Dendritic cell treated with granulocyte-macrophage colony-stimulating factor and Interleukin-4, amounts not matched to agents 40 ng/mL and 50 ng/mL, for 4 days (primary cell): ENCODE results near the gene SPECC1.
"Not testable (repeated sequence)": the region's sequence is repeated elsewhere in the genome, so short reads cannot be mapped to it uniquely, and the experiment has no call there.

Experiments used
- H3K27ac Mint-ChIP-seq: one replicate; pipeline ENCODE4 v1.8.0; 2022; ENCODE audit warnings: mild to moderate bottlenecking, mixed read lengths
- H3K27me3 Mint-ChIP-seq: one replicate; pipeline ENCODE4 v1.8.0; 2022; ENCODE audit warnings: mild to moderate bottlenecking, mixed read lengths
- H3K36me3 Mint-ChIP-seq: one replicate; pipeline ENCODE4 v1.8.0; 2022; ENCODE audit warnings: low read depth, mixed read lengths
- H3K4me1 Mint-ChIP-seq: one replicate; pipeline ENCODE4 v1.8.0; 2022; ENCODE audit warnings: low read depth, mixed read lengths
- H3K4me3 Mint-ChIP-seq: one replicate; pipeline ENCODE4 v1.8.0; 2022; ENCODE audit warnings: mild to moderate bottlenecking, moderate library complexity, mixed read lengths
- H3K9me3 Mint-ChIP-seq: one replicate; pipeline ENCODE4 v1.8.0; 2022; ENCODE audit warnings: mixed read lengths
- intact Hi-C: fragments of 100-400 bp; cut with micrococcal nuclease; formaldehyde crosslinking; loops from one replicate; pipeline ENCODE4 v1.15.0; 2022

Gene SPECC1

GRCh38 chr17:20223808-20224328 is 214.7 kb downstream of the SPECC1 start:
- peaks cover 16% of the 10 kb centered on the region for H3K4me1 Mint-ChIP-seq
- no peak overlapping the region for H3K4me3 Mint-ChIP-seq
- H3K36me3 Mint-ChIP-seq = peaks cover 40% of the 10 kb centered on the region
- H3K9me3 Mint-ChIP-seq = no peaks in the 10 kb centered on the region
- peak overlapping the region; percentile 23 for H3K27ac Mint-ChIP-seq
- intact Hi-C loops = no loop called here
- H3K27me3 Mint-ChIP-seq = no peaks in the 10 kb centered on the region

- H3K9me3 Mint-ChIP-seq = no peaks in the 10 kb centered on the region
- H3K4me1 Mint-ChIP-seq = peaks cover 16% of the 10 kb centered on the region
- intact Hi-C loops = no loop called here
- peak overlapping the region; percentile 23 for H3K27ac Mint-ChIP-seq
- no peak overlapping the region for H3K4me3 Mint-ChIP-seq
- peaks cover 45% of the 10 kb centered on the region for H3K36me3 Mint-ChIP-seq
- no peaks in the 10 kb centered on the region for H3K27me3 Mint-ChIP-seq
These were observed 215.2 kb downstream of the SPECC1 start for GRCh38 chr17:20224379-20224778.

GRCh38 chr17:20225162-20226115 is 216.3 kb downstream of the SPECC1 start:
- Mint-ChIP-seq H3K27ac (no peak overlapping the region), H3K4me1 (peaks cover 16% of the 10 kb centered on the region), H3K4me3 (no peak overlapping the region), H3K36me3 (peaks cover 53% of the 10 kb centered on the region), H3K9me3 (no peaks in the 10 kb centered on the region), H3K27me3 (no peaks in the 10 kb centered on the region)
- intact Hi-C loops = loop anchor here (1.0 to 5.0 kb wide), 3 partner anchors 95 to 233 kb away; no protein-coding TSS in a partner anchor

GRCh38 chr17:20226814-20227482 is 217.8 kb downstream of the SPECC1 start:
- H3K9me3 Mint-ChIP-seq = no peaks in the 10 kb centered on the region
- intact Hi-C loops = loop anchor here (1.0 to 5.0 kb wide), 3 partner anchors 93 to 235 kb away; no protein-coding TSS in a partner anchor
- peaks cover 16% of the 10 kb centered on the region for H3K4me1 Mint-ChIP-seq
- peaks cover 61% of the 10 kb centered on the region for H3K36me3 Mint-ChIP-seq
- H3K4me3 Mint-ChIP-seq = no peak overlapping the region
- no peaks in the 10 kb centered on the region for H3K27me3 Mint-ChIP-seq
- H3K27ac Mint-ChIP-seq = no peak overlapping the region

- intact Hi-C loops = loop anchor here (5.0 kb wide), 1 partner anchor 236 kb away; no protein-coding TSS in a partner anchor
- H3K4me1 Mint-ChIP-seq = peaks cover 16% of the 10 kb centered on the region
- H3K36me3 Mint-ChIP-seq = peaks cover 67% of the 10 kb centered on the region
- H3K9me3 Mint-ChIP-seq, H3K27ac Mint-ChIP-seq, H3K27me3 Mint-ChIP-seq, H3K4me3 Mint-ChIP-seq: not testable (repeated sequence)
These were observed 218.7 kb downstream of the SPECC1 start for GRCh38 chr17:20227720-20228370.

- Mint-ChIP-seq H3K4me3 (no peak overlapping the region), H3K27ac (no peak overlapping the region), H3K36me3 (peaks cover 70% of the 10 kb centered on the region), H3K4me1 (peaks cover 16% of the 10 kb centered on the region), H3K27me3 (no peaks in the 10 kb centered on the region), H3K9me3 (no peaks in the 10 kb centered on the region)
- intact Hi-C loops = loop anchor here (5.0 kb wide), 1 partner anchor 236 kb away; no protein-coding TSS in a partner anchor
These were observed 219.3 kb downstream of the SPECC1 start for GRCh38 chr17:20228410-20228809.

GRCh38 chr17:20228860-20229259 is 219.7 kb downstream of the SPECC1 start:
- peaks cover 70% of the 10 kb centered on the region for H3K36me3 Mint-ChIP-seq
- H3K27me3 Mint-ChIP-seq = no peaks in the 10 kb centered on the region
- H3K27ac Mint-ChIP-seq = no peak overlapping the region
- H3K4me1 Mint-ChIP-seq = peaks cover 14% of the 10 kb centered on the region
- H3K4me3 Mint-ChIP-seq = no peak overlapping the region
- intact Hi-C loops = loop anchor here (5.0 kb wide), 1 partner anchor 237 kb away; no protein-coding TSS in a partner anchor
- H3K9me3 Mint-ChIP-seq = no peaks in the 10 kb centered on the region

- H3K36me3 Mint-ChIP-seq = peaks cover 86% of the 10 kb centered on the region
- H3K4me1 Mint-ChIP-seq = peaks cover 9% of the 10 kb centered on the region
- no peaks in the 10 kb centered on the region for H3K9me3 Mint-ChIP-seq
- H3K27ac Mint-ChIP-seq = no peak overlapping the region
- intact Hi-C loops = loop anchor here (5.0 kb wide), 1 partner anchor 76 kb away; no protein-coding TSS in a partner anchor
- no peak overlapping the region for H3K4me3 Mint-ChIP-seq
- H3K27me3 Mint-ChIP-seq = no peaks in the 10 kb centered on the region
These were observed 221.8 kb downstream of the SPECC1 start for GRCh38 chr17:20230924-20231323.

GRCh38 chr17:20232611-20233010 is 223.5 kb downstream of the SPECC1 start:
- Mint-ChIP-seq H3K36me3 (peaks cover 96% of the 10 kb centered on the region), H3K27me3 (no peaks in the 10 kb centered on the region), H3K27ac (no peak overlapping the region), H3K9me3 (no peaks in the 10 kb centered on the region), H3K4me1 (no peaks in the 10 kb centered on the region), H3K4me3 (no peak overlapping the region)
- intact Hi-C loops = loop anchor here (5.0 kb wide), 1 partner anchor 75 kb away; no protein-coding TSS in a partner anchor

GRCh38 chr17:20234276-20234675 is 225.1 kb downstream of the SPECC1 start:
- H3K27me3 Mint-ChIP-seq = no peaks in the 10 kb centered on the region
- H3K27ac Mint-ChIP-seq = no peak overlapping the region
- no peaks in the 10 kb centered on the region for H3K4me1 Mint-ChIP-seq
- no peaks in the 10 kb centered on the region for H3K9me3 Mint-ChIP-seq
- H3K4me3 Mint-ChIP-seq = no peak overlapping the region
- H3K36me3 Mint-ChIP-seq = peaks cover 87% of the 10 kb centered on the region
- intact Hi-C loops = loop anchor here (5.0 kb wide), 1 partner anchor 73 kb away; no protein-coding TSS in a partner anchor

GRCh38 chr17:20235747-20236146 is 226.6 kb downstream of the SPECC1 start:
- Mint-ChIP-seq H3K4me3 (no peak overlapping the region), H3K27ac (no peak overlapping the region), H3K36me3 (peaks cover 83% of the 10 kb centered on the region), H3K9me3 (no peaks in the 10 kb centered on the region), H3K27me3 (no peaks in the 10 kb centered on the region), H3K4me1 (no peaks in the 10 kb centered on the region)
- intact Hi-C loops = no loop called here

- Mint-ChIP-seq H3K27me3 (no peaks in the 10 kb centered on the region), H3K36me3 (peaks cover 83% of the 10 kb centered on the region), H3K4me1 (no peaks in the 10 kb centered on the region), H3K27ac (no peak overlapping the region), H3K4me3 (no peak overlapping the region), H3K9me3 (no peaks in the 10 kb centered on the region)
- intact Hi-C loops = no loop called here
These were observed 227.5 kb downstream of the SPECC1 start for GRCh38 chr17:20236578-20237227.

- H3K9me3 Mint-ChIP-seq, H3K27ac Mint-ChIP-seq, H3K4me3 Mint-ChIP-seq, intact Hi-C loops, H3K27me3 Mint-ChIP-seq, H3K4me1 Mint-ChIP-seq: not testable (repeated sequence)
- peaks cover 58% of the 10 kb centered on the region for H3K36me3 Mint-ChIP-seq
These were observed 230.6 kb downstream of the SPECC1 start for GRCh38 chr17:20239776-20240175.
